HG03064 (cell line): ENCODE results near the gene TMEM184B.

Source experiments
- ATAC-seq: cut with Tn5 transposase; IDR thresholded peaks from one replicate; pipeline ENCODE4 v1.9.1; 2021; ENCODE audit warnings: low read depth; ENCODE audit not compliant: unreplicated experiment

TMEM184B gene

GRCh38 chr22:38211556-38211955 lies 61.3 kb downstream of the TMEM184B start:
- ATAC-seq = no peak

- ATAC-seq = no peak
Observed at GRCh38 chr22:38208551-38208968, 64.2 kb downstream of the TMEM184B start.

GRCh38 chr22:38207898-38208432 lies 64.8 kb downstream of the TMEM184B start:
- no peak for ATAC-seq

- no peak for ATAC-seq
Observed at GRCh38 chr22:38205261-38206128, 67.3 kb downstream of the TMEM184B start.

- no peak for ATAC-seq
Observed at GRCh38 chr22:38204784-38205183, 68.0 kb downstream of the TMEM184B start.

- ATAC-seq = no peak
Observed at GRCh38 chr22:38203855-38204514, 68.8 kb downstream of the TMEM184B start.

- no peak for ATAC-seq
Observed at GRCh38 chr22:38203090-38203810, 69.6 kb downstream of the TMEM184B start.

- ATAC-seq = no peak
Observed at GRCh38 chr22:38202437-38203089, 70.2 kb downstream of the TMEM184B start.

GRCh38 chr22:38201711-38202436 lies 70.9 kb downstream of the TMEM184B start, which contains the start of gene MAFF:
Gene MAFF (plus strand): TSS chr22:38201994. CDS start chr22:38213854, 11,860 bp downstream.
- ATAC-seq = peak; percentile 47

- no peak for ATAC-seq
Observed at GRCh38 chr22:38201371-38201710, 71.5 kb downstream of the TMEM184B start.

GRCh38 chr22:38199826-38200559 lies 72.8 kb downstream of the TMEM184B start:
- no peak for ATAC-seq

- ATAC-seq = no peak
Observed at GRCh38 chr22:38196791-38197419, 75.9 kb downstream of the TMEM184B start.

- no peak for ATAC-seq
Observed at GRCh38 chr22:38193580-38193979, 79.2 kb downstream of the TMEM184B start.

- no peak for ATAC-seq
Observed at GRCh38 chr22:38192475-38192863, 80.3 kb downstream of the TMEM184B start.

- ATAC-seq = no peak
Observed at GRCh38 chr22:38191731-38192474, 80.9 kb downstream of the TMEM184B start.

GRCh38 chr22:38191055-38191454 lies 81.8 kb downstream of the TMEM184B start:
- no peak for ATAC-seq

- ATAC-seq = no peak
Observed at GRCh38 chr22:38190581-38190980, 82.2 kb downstream of the TMEM184B start.

GRCh38 chr22:38189104-38189503 lies 83.7 kb downstream of the TMEM184B start:
- ATAC-seq = no peak
